GM21515 (cell line): ENCODE results near the gene LCN1.
"Not testable (repeated sequence)": the region's sequence is repeated elsewhere in the genome, so short reads cannot be mapped to it uniquely, and the experiment has no call there.

Experiments used
- ATAC-seq: cut with Tn5 transposase; IDR thresholded peaks from one replicate; pipeline ENCODE4 v1.9.1; 2021; ENCODE audit not compliant: unreplicated experiment

The LCN1 gene

GRCh38 chr9:135545646-135546176 is 24.5 kb downstream of the LCN1 start, which contains the start of gene OBP2A:
Gene OBP2A, plus strand, starts transcription at chr9:135546126. Its CDS starts 55 bp downstream, at chr9:135546181.
- ATAC-seq, result not testable (repeated sequence)

- ATAC-seq, result not testable (repeated sequence)
Observed at GRCh38 chr9:135546792-135547617, 25.8 kb downstream of the LCN1 start.

GRCh38 chr9:135547756-135548736 is 26.8 kb downstream of the LCN1 start:
- no peak for ATAC-seq

GRCh38 chr9:135549478-135550343 is 28.5 kb downstream of the LCN1 start:
- not testable (repeated sequence) for ATAC-seq

GRCh38 chr9:135550344-135550918 is 29.2 kb downstream of the LCN1 start:
- ATAC-seq, result no peak

- ATAC-seq, result no peak
Observed at GRCh38 chr9:135551031-135551430, 29.8 kb downstream of the LCN1 start.

- ATAC-seq, result no peak
Observed at GRCh38 chr9:135551456-135551855, 30.2 kb downstream of the LCN1 start.

GRCh38 chr9:135552021-135552697 is 30.9 kb downstream of the LCN1 start:
- ATAC-seq, result no peak

GRCh38 chr9:135552698-135553171 is 31.5 kb downstream of the LCN1 start:
- no peak for ATAC-seq

- ATAC-seq, result no peak
Observed at GRCh38 chr9:135554718-135555117, 33.5 kb downstream of the LCN1 start.

- ATAC-seq, result no peak
Observed at GRCh38 chr9:135555203-135555602, 34.0 kb downstream of the LCN1 start.

GRCh38 chr9:135555910-135556309 is 34.7 kb downstream of the LCN1 start:
- ATAC-seq, result no peak

- ATAC-seq, result no peak
Observed at GRCh38 chr9:135559606-135560005, 38.4 kb downstream of the LCN1 start.

GRCh38 chr9:135561391-135562234 is 40.4 kb downstream of the LCN1 start, which contains the start of gene PAEP:
Gene PAEP, plus strand, starts transcription at chr9:135561756.
- ATAC-seq, result no peak

- no peak for ATAC-seq
Observed at GRCh38 chr9:135562235-135562745, 41.0 kb downstream of the LCN1 start.

GRCh38 chr9:135563039-135563476 is 41.8 kb downstream of the LCN1 start:
- no peak for ATAC-seq

GRCh38 chr9:135563858-135564257 is 42.6 kb downstream of the LCN1 start:
- no peak for ATAC-seq

GRCh38 chr9:135565141-135565628 is 43.9 kb downstream of the LCN1 start:
- no peak for ATAC-seq
